Vagina (tissue), 2 donors: ENCODE results near the gene ZNF629. TPM values are rescaled to one million over a fixed set of nuclear protein-coding genes. Genes with fewer than 3 reads are reported as not detected.
"Not testable (repeated sequence)": the region's sequence is repeated elsewhere in the genome, so short reads cannot be mapped to it uniquely, and the experiment has no call there.

Experiments used
- DNase-seq, 2 donors: peaks; one replicate each; pipeline ENCODE4 v3.0.0-alpha.2; 2017; ENCODE audit errors: extremely low spot score in 2 of 2
- H3K27ac ChIP-seq: fragments of 200-600 bp; sonication (generic); one replicate; pipeline ENCODE4 v1.5.1; 2019
- H3K27me3 ChIP-seq: fragments of 200-600 bp; sonication (generic); one replicate; pipeline ENCODE4 v1.5.1; 2019
- H3K36me3 ChIP-seq, 2 donors: fragments of 200-600 bp; sonication (generic); one replicate each; pipeline ENCODE4 v1.5.1; 2017 to 2019
- H3K4me1 ChIP-seq: fragments of 200-600 bp; sonication (generic); one replicate; pipeline ENCODE4 v1.5.1; 2019
- H3K4me3 ChIP-seq, 2 donors: fragments of 200-600 bp; sonication (generic); 1 replicate in 1 of 2; 2 replicates in 1 of 2; pipeline ENCODE4 v1.5.1; 2016 to 2019
- H3K9me3 ChIP-seq: fragments of 200-600 bp; sonication (generic); one replicate; pipeline ENCODE4 v1.5.1; 2019
- POLR2A ChIP-seq, 2 donors: fragments of 450-650 bp; IDR thresholded peaks; one replicate each; pipeline ENCODE4 v1.6.1; 2017; ENCODE audit warnings: antibody characterized with exemption in 2 of 2, mild to moderate bottlenecking in 2 of 2, moderate library complexity in 2 of 2
- POLR2AphosphoS5 ChIP-seq, 2 donors: sonication (generic); formaldehyde crosslinking; IDR thresholded peaks; one replicate each; pipeline ENCODE4 v1.9.0; 2017; ENCODE audit warnings: antibody characterized with exemption in 2 of 2, mild to moderate bottlenecking in 2 of 2, low read depth in 1 of 2; ENCODE audit not compliant: insufficient read depth in 1 of 2
- intact Hi-C: fragments of 100-400 bp; cut with DNase I; formaldehyde crosslinking; loops from one replicate; pipeline ENCODE4 v1.15.1; 2023
- total RNA-seq: library from RNA; depleted of rRNA; stranded (reverse); fragments of >200 nt; gene quantifications from one replicate; pipeline ENCODE4 v1.2.3, GENCODE V29; 2016
- TF ChIP-seq, protein P1 (sequence below), 3 experiments: fragments of 450-650 bp in 2 of 3; fragments of 200-600 bp in 1 of 3; sonication (generic) in 1 of 3; IDR thresholded peaks; one replicate each; pipeline ENCODE4 v1.5.1; 2017 to 2019; ENCODE audit warnings: antibody characterized with exemption in 3 of 3, mild to moderate bottlenecking in 2 of 3, moderate library complexity in 2 of 3

Gene ZNF629
- total RNA-seq, 1 donor from 2014 or later, result 11.3 TPM

DNA sequence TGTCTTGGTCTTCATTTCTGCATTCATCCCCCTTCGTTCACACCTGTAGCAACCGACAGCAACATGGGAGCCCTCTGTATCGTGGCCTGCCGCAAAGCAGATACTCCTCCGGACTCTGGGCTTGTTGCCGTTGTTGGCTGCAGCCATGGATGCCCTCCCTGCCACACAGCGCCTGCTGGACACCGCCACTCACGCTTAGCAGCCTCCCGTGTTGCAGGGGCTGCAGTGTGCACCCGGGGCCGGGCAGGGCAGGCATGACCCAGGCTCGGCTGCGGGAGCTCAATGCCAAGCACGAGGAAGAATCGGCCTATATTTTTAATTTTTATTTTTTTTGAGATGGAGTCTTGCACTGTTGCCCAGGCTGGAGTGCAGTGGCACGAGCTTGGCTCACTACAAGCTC, 34.9 kb upstream of the ZNF629 start:
- H3K36me3 ChIP-seq, result no peaks in the 10 kb centered on the region
- H3K9me3 ChIP-seq, result no peaks in the 10 kb centered on the region
- DNase-seq, result no peak
- no peak overlapping the region for H3K4me3 ChIP-seq
- H3K27me3 ChIP-seq, result no peaks in the 10 kb centered on the region
- no peak overlapping the region for H3K27ac ChIP-seq
- intact Hi-C loops, result no loop called here
- no peaks in the 10 kb centered on the region for H3K4me1 ChIP-seq
- TF ChIP-seq POLR2A (IDR thresholded peaks at IDR 0.05) (no peak), POLR2AphosphoS5 (IDR thresholded peaks at IDR 0.05; ENCODE audit: insufficient read depth in 1 of 2, low read depth in 1 of 2) (no peak)
- TF ChIP-seq, protein P1, sequence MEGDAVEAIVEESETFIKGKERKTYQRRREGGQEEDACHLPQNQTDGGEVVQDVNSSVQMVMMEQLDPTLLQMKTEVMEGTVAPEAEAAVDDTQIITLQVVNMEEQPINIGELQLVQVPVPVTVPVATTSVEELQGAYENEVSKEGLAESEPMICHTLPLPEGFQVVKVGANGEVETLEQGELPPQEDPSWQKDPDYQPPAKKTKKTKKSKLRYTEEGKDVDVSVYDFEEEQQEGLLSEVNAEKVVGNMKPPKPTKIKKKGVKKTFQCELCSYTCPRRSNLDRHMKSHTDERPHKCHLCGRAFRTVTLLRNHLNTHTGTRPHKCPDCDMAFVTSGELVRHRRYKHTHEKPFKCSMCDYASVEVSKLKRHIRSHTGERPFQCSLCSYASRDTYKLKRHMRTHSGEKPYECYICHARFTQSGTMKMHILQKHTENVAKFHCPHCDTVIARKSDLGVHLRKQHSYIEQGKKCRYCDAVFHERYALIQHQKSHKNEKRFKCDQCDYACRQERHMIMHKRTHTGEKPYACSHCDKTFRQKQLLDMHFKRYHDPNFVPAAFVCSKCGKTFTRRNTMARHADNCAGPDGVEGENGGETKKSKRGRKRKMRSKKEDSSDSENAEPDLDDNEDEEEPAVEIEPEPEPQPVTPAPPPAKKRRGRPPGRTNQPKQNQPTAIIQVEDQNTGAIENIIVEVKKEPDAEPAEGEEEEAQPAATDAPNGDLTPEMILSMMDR (IDR thresholded peaks at IDR 0.05), result no peak

DNA sequence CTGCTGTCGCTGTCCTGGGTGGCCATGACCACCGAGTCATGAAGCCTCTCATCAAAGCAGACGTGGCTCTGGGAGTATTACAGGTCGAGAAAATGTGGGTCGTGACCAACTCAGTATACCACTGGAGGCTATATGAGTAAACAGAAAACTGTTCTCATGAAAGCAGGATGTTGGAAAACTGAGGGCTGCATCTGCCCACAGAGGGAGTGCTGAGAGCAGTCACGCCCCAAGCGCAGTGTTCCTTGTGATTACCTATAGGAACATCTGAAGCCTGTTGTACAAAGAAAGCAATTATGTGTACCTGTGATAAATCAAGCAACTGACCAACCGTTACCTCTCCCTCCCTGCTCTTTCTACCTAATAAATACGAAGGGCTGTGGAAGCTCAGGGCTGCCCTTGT, 34.4 kb upstream of the ZNF629 start:
- H3K9me3 ChIP-seq, H3K4me1 ChIP-seq, intact Hi-C loops, H3K27me3 ChIP-seq, H3K36me3 ChIP-seq, H3K4me3 ChIP-seq, DNase-seq, H3K27ac ChIP-seq: not testable (repeated sequence)

DNA sequence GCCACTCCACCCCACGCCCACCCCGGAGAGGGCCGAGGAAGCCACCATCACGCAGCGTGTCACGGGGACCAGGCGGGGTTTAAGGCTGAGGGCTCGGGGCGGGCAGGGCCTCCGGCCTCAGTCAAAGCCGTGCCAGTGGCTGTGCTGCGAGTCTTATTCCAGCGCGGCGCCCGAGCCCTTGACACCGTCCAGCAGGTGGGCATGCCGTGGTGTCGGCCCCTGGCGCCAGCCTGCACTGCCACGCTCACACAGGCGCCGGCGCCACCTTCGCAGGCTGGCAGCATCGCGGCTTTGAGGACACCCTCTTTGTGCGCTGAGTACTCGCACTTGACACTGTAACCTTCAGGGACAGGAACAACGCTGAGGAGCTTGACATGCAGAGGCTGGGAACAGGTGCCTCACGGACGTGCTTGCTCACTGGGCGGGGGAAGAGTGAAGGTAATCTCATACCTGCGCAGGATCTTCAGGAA, 34.0 kb upstream of the ZNF629 start:
- Histone ChIP-seq H3K36me3 (no peaks in the 10 kb centered on the region), H3K4me1 (no peaks in the 10 kb centered on the region), H3K27me3 (no peaks in the 10 kb centered on the region), H3K27ac (no peak overlapping the region), H3K4me3 (no peak overlapping the region), H3K9me3 (no peaks in the 10 kb centered on the region)
- intact Hi-C loops, result no loop called here
- TF ChIP-seq, protein P1 (IDR thresholded peaks at IDR 0.05), result no peak
- TF ChIP-seq POLR2A (IDR thresholded peaks at IDR 0.05) (no peak), POLR2AphosphoS5 (IDR thresholded peaks at IDR 0.05; ENCODE audit: insufficient read depth in 1 of 2, low read depth in 1 of 2) (no peak)
- no peak for DNase-seq

DNA sequence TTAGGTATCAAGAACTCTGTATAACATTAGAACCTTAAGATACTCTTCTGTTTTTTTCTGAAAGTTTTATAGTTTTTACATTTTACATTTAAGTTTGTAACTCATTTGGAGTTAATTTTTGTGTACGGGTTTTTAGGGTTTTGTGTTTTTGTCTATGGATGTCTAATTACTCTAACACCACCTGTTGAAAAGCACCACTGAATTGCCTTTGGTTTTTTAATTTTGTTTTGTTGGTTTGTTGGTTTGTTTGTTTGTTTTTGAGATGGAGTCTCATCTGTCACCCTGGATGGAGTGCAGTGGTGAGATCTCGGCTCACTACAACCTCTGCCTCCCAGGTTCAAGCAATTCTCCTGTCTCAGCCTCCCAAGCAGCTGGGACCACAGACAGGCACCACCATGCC, 29.8 kb upstream of the ZNF629 start:
- Histone ChIP-seq H3K4me1 (peaks cover 16% of the 10 kb centered on the region), H3K27me3 (no peaks in the 10 kb centered on the region), H3K4me3 (no peak overlapping the region), H3K27ac (no peak overlapping the region), H3K36me3 (no peaks in the 10 kb centered on the region), H3K9me3 (no peaks in the 10 kb centered on the region)
- no peak for DNase-seq
- intact Hi-C loops, result no loop called here
- TF ChIP-seq, protein P1 (IDR thresholded peaks at IDR 0.05), result no peak
- TF ChIP-seq POLR2A (IDR thresholded peaks at IDR 0.05) (no peak), POLR2AphosphoS5 (IDR thresholded peaks at IDR 0.05; ENCODE audit: insufficient read depth in 1 of 2, low read depth in 1 of 2) (no peak)

DNA sequence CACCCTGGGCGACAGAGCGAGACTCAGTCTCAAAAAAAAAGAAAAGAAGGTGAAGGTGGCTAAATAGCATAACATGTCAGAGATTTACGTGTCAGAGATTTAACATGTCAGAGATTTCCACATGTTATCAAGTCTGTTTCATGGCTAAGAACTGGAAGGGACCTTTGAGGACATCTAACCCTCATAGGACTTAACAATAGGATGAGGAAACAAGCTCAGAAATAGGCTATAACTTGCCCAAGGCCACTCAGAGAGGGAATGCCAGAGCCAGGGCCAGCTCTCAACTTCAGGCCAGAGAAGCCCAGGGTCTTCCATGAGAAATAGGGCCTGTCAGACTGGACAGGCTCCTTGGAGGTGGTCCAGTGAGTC, 26.8 kb upstream of the ZNF629 start:
- no peak for DNase-seq

DNA sequence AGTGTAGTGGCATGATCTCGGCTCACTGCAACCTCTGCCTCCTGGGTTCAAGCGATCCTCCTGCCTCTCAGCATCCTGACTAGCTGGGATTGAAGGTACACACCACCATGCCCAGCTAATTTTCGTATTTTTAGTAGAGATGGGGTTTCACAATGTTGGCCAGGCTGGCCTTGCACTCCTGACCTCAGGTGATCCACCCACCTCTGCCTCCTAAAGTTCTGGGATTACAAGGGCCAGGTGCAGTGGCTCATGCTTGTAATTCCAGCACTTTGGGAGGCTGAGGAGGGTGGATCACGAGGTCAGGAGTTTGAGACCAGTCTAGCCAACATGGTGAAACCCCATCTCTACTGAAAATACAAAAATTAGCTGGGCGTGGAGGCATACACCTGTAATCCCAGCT, 22.7 kb upstream of the ZNF629 start:
- H3K27ac ChIP-seq, H3K4me3 ChIP-seq, H3K27me3 ChIP-seq, H3K9me3 ChIP-seq, intact Hi-C loops, DNase-seq, H3K36me3 ChIP-seq: not testable (repeated sequence)
- peaks cover 34% of the 10 kb centered on the region for H3K4me1 ChIP-seq

More for the DNA sequence above, 26.8 kb upstream of the ZNF629 start:
- Histone ChIP-seq H3K27ac (peak overlapping the region; percentile 81), H3K4me1 (peaks cover 16% of the 10 kb centered on the region), H3K4me3 (peak overlapping the region; percentile 49 to 52), H3K9me3 (no peaks in the 10 kb centered on the region), H3K36me3 (no peaks in the 10 kb centered on the region), H3K27me3 (no peaks in the 10 kb centered on the region)
- intact Hi-C loops, result no loop called here
- no peak for TF ChIP-seq POLR2AphosphoS5 (IDR thresholded peaks at IDR 0.05; ENCODE audit: insufficient read depth in 1 of 2, low read depth in 1 of 2)
- TF ChIP-seq POLR2A (IDR thresholded peaks at IDR 0.05), result no peak
- TF ChIP-seq, protein P1 (IDR thresholded peaks at IDR 0.05), result no peak

DNA sequence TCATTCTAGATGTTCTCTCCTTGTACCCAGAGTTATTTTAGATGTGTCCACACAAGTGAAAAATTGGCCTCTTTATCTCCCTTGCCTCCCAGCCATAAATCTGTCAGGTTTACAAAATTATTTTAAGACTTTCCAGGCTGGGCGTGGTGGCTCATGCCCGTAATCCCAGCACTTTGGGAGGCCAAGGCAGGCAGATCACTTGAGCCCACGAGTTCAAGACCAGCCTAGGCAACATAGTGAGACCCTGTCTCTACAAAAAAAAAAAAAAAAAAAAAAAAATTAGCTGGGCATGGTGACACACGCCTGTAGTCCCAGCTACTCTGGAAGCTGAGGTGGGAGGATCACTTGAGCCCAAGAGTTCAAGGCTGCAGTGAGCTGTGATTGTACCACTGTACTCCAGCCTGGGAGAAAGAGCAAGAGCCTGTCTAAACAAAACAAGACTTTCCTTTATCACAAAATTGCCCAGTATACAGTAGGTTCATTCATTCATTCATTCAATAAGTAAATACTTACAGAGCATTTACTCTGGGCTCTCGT, 22.0 kb upstream of the ZNF629 start:
- peaks cover 29% of the 10 kb centered on the region for H3K4me1 ChIP-seq
- H3K36me3 ChIP-seq, H3K27ac ChIP-seq, DNase-seq, H3K27me3 ChIP-seq, H3K4me3 ChIP-seq, intact Hi-C loops, H3K9me3 ChIP-seq: not testable (repeated sequence)
